HEK293 (cell line): ENCODE data around the gene MKI67.

Experiments
- CTCF ChIA-PET: fragments of 350-600 bp; formaldehyde crosslinking; extraction: SDS; loops from one replicate; lab custom pipeline; 2021; ENCODE audit warnings: antibody characterized with exemption; lab: Yijun Ruan, JAX
- POLR2A ChIA-PET: fragments of 300-600 bp; formaldehyde crosslinking; extraction: SDS; loops from one replicate; lab custom pipeline; 2020; ENCODE audit warnings: antibody characterized with exemption, inconsistent platforms; lab: Yijun Ruan, JAX
- H3K27ac ChIP-seq: fragments of 200-500 bp; sonication (Bioruptor generic); 2 replicates; pipeline ENCODE4 v1.5.1; 2014; ENCODE audit warnings: low read depth, low read length, control low read depth, inconsistent platforms; ENCODE audit errors: extremely low read depth
- H3K36me3 ChIP-seq, 2 experiments: fragments of 200-500 bp in 1 of 2; sonication (Bioruptor generic) in 1 of 2; 1 replicate in 1 of 2; 2 replicates in 1 of 2; pipeline ENCODE4 v1.5.1; 2014 to 2017; ENCODE audit warnings: inconsistent platforms in 2 of 2, low read length in 2 of 2; ENCODE audit not compliant: control insufficient read depth in 2 of 2, insufficient read depth in 1 of 2
- H3K4me1 ChIP-seq: fragments of 200-500 bp; sonication (Bioruptor generic); 2 replicates; pipeline ENCODE4 v1.5.1; 2014; ENCODE audit warnings: mild to moderate bottlenecking, low read length, inconsistent platforms; ENCODE audit not compliant: control insufficient read depth, insufficient read depth
- H3K4me3 ChIP-seq: 2 replicates; pipeline ENCODE4 v1.5.1; 2011; ENCODE audit warnings: low read depth, mild to moderate bottlenecking, control low read depth, low read length, moderate library complexity
- H3K9me3 ChIP-seq: fragments of 200-500 bp; sonication (Bioruptor generic); 2 replicates; pipeline ENCODE4 v1.5.1; 2014; ENCODE audit warnings: low read depth, low read length, inconsistent platforms; ENCODE audit not compliant: control insufficient read depth, insufficient read depth
- AEBP2 ChIP-seq: fragments of 450-650 bp; formaldehyde crosslinking; IDR thresholded peaks from 2 replicates; pipeline ENCODE4 v1.5.1; 2016; ENCODE audit warnings: missing biosample characterization, missing genetic modification characterization, borderline replicate concordance
- CTCF ChIP-seq: fragments of 450-650 bp; formaldehyde crosslinking; IDR thresholded peaks from 2 replicates; pipeline ENCODE4 v1.5.1; 2016; ENCODE audit warnings: missing biosample characterization, missing genetic modification characterization
- HOXA7 ChIP-seq: sonication (generic); formaldehyde crosslinking; IDR thresholded peaks from 2 replicates; pipeline ENCODE4 v1.8.1; 2022; ENCODE audit warnings: missing genetic modification reagents, borderline replicate concordance
- MZF1 ChIP-seq: fragments of 450-650 bp; formaldehyde crosslinking; IDR thresholded peaks from 2 replicates; pipeline ENCODE4 v1.5.1; 2017; ENCODE audit warnings: missing biosample characterization, missing genetic modification characterization, borderline replicate concordance
- SCRT2 ChIP-seq: fragments of 450-650 bp; formaldehyde crosslinking; IDR thresholded peaks from 2 replicates; pipeline ENCODE4 v1.5.1; 2016; ENCODE audit warnings: missing biosample characterization, missing genetic modification characterization
- ZEB2 ChIP-seq: fragments of 450-650 bp; formaldehyde crosslinking; IDR thresholded peaks from 2 replicates; pipeline ENCODE4 v1.5.1; 2016; ENCODE audit warnings: missing biosample characterization, missing genetic modification characterization
- ZNF18 ChIP-seq: fragments of 450-650 bp; formaldehyde crosslinking; IDR thresholded peaks from 2 replicates; pipeline ENCODE4 v1.5.1; 2016; ENCODE audit warnings: missing biosample characterization, missing genetic modification characterization
- ZNF2 ChIP-seq: fragments of 450-650 bp; formaldehyde crosslinking; IDR thresholded peaks from 2 replicates; pipeline ENCODE4 v1.5.1; 2016; ENCODE audit warnings: missing biosample characterization, missing genetic modification characterization
- ZNF26 ChIP-seq: fragments of 450-650 bp; formaldehyde crosslinking; IDR thresholded peaks from 2 replicates; pipeline ENCODE4 v1.5.1; 2016; ENCODE audit warnings: missing biosample characterization, missing genetic modification characterization
- ZNF398 ChIP-seq: fragments of 450-650 bp; formaldehyde crosslinking; IDR thresholded peaks from 2 replicates; pipeline ENCODE4 v1.5.1; 2017; ENCODE audit warnings: missing biosample characterization, missing genetic modification characterization
- ZNF473 ChIP-seq: fragments of 450-650 bp; formaldehyde crosslinking; IDR thresholded peaks from 2 replicates; pipeline ENCODE4 v1.5.1; 2017; ENCODE audit warnings: missing biosample characterization, missing genetic modification characterization
- ZNF580 ChIP-seq: fragments of 450-650 bp; formaldehyde crosslinking; IDR thresholded peaks from 2 replicates; pipeline ENCODE4 v1.5.1; 2016; ENCODE audit warnings: missing biosample characterization, missing genetic modification characterization
- ZNF639 ChIP-seq: fragments of 450-650 bp; formaldehyde crosslinking; IDR thresholded peaks from 2 replicates; pipeline ENCODE4 v1.5.1; 2016; ENCODE audit warnings: missing biosample characterization, missing genetic modification characterization
- ZNF654 ChIP-seq: fragments of 450-650 bp; formaldehyde crosslinking; IDR thresholded peaks from 2 replicates; pipeline ENCODE4 v1.5.1; 2016; ENCODE audit warnings: low read depth, missing biosample characterization, missing genetic modification characterization

MKI67 gene

GRCh38 chr10:128070161-128070560 lies 56.1 kb downstream of the MKI67 start (continued):
- TF ChIP-seq ZNF26 (no peak), MZF1 (no peak)

GRCh38 chr10:128069351-128070051 lies 56.7 kb downstream of the MKI67 start:
- ChIA-PET CTCF (interaction anchor here (0.5 to 4.9 kb wide), 43 partner anchors 9 to 506 kb away, joined by 3 to 57 read pairs (median 5); partner anchors contain the start of genes CLRN3 and PTPRE), POLR2A (interaction anchor here (0.6 to 1.0 kb wide), 2 partner anchors 34 to 49 kb away, joined by 3 to 5 read pairs; no protein-coding TSS in a partner anchor)
- peaks cover 5 to 60% of the 10 kb centered on the region in 2 experiments; a peak in 2 of 3 replicates for H3K36me3 ChIP-seq
- H3K4me1 ChIP-seq: no peaks in the 10 kb centered on the region
- H3K4me3 ChIP-seq: no peak overlapping the region
- H3K27ac ChIP-seq: no peak overlapping the region
- no peak for TF ChIP-seq ZNF639 (tag by site-specific recombination)
- TF ChIP-seq ZNF2 (tag by site-specific recombination): peak; percentile 69; the same call in 1 of the 2 replicates
- TF ChIP-seq ZEB2 (tag by site-specific recombination): no peak
- peak; percentile 89 for TF ChIP-seq ZNF654
- TF ChIP-seq ZNF580: no peak
- TF ChIP-seq ZNF398 (tag by site-specific recombination): no peak
- peak; percentile 62 for TF ChIP-seq CTCF (tag by site-specific recombination)
- TF ChIP-seq, all 188 proteins: peak for 3
- H3K9me3 ChIP-seq: no peaks in the 10 kb centered on the region

- Histone ChIP-seq H3K4me3 (no peak overlapping the region), H3K9me3 (no peaks in the 10 kb centered on the region), H3K27ac (no peak overlapping the region), H3K36me3 (peaks cover 5 to 56% of the 10 kb centered on the region in 2 experiments; a peak in 2 of 3 replicates), H3K4me1 (no peaks in the 10 kb centered on the region)
- no peak for TF ChIP-seq AEBP2 (tag by site-specific recombination)
- no peak for TF ChIP-seq ZEB2 (tag by site-specific recombination)
- TF ChIP-seq ZNF473 (tag by site-specific recombination): no peak
- TF ChIP-seq ZNF18: no peak
- no peak for TF ChIP-seq SCRT2
- no peak for TF ChIP-seq HOXA7 (CRISPR knock-in tag)
- ChIA-PET POLR2A (interaction anchor here (1.0 kb wide), 1 partner anchor 33 kb away, joined by 3 read pairs; no protein-coding TSS in a partner anchor), CTCF (interaction anchor here (0.5 to 4.9 kb wide), 44 partner anchors 10 to 1909 kb away, joined by 3 to 57 read pairs (median 5); partner anchors contain the start of genes CLRN3 and PTPRE)
Observed at GRCh38 chr10:128068398-128069285, 57.6 kb downstream of the MKI67 start.
